Neural progenitor cell (in vitro differentiated cells): ENCODE data around the gene ACAP1. TPM values are rescaled to one million over a fixed set of nuclear protein-coding genes. Genes with fewer than 3 reads are reported as not detected.

Experiments used
- DNase-seq: peaks from one replicate; pipeline ENCODE4 v3.0.0-alpha.2; 2016; ENCODE audit warnings: low spot score
- H2AFZ ChIP-seq: fragments of 200-600 bp; sonication (generic); replicated peaks from 2 replicates; pipeline ENCODE4 v1.6.1; 2016; ENCODE audit warnings: antibody characterized with exemption
- H3F3A ChIP-seq: fragments of 200-600 bp; sonication (generic); 2 replicates; pipeline ENCODE4 v1.6.1; 2016; ENCODE audit warnings: antibody characterized with exemption, low read depth
- H3K27ac ChIP-seq: fragments of 200-600 bp; sonication (generic); 2 replicates; pipeline ENCODE4 v1.5.1; 2016; ENCODE audit warnings: mild to moderate bottlenecking
- H3K27me3 ChIP-seq: fragments of 200-600 bp; sonication (generic); 2 replicates; pipeline ENCODE4 v1.6.1; 2016; ENCODE audit warnings: mild to moderate bottlenecking, moderate library complexity
- H3K36me3 ChIP-seq: fragments of 200-600 bp; sonication (generic); 2 replicates; pipeline ENCODE4 v1.5.1; 2016
- H3K4me1 ChIP-seq: fragments of 200-600 bp; sonication (generic); 2 replicates; pipeline ENCODE4 v1.6.1; 2016; ENCODE audit warnings: mixed run types
- H3K4me2 ChIP-seq: fragments of 200-600 bp; sonication (generic); 2 replicates; pipeline ENCODE4 v1.6.1; 2016
- H3K4me3 ChIP-seq: fragments of 200-600 bp; sonication (generic); 2 replicates; pipeline ENCODE4 v1.5.1; 2016
- H3K79me2 ChIP-seq: fragments of 200-600 bp; sonication (generic); 2 replicates; pipeline ENCODE4 v1.6.1; 2016; ENCODE audit warnings: low read depth
- H3K9ac ChIP-seq: fragments of 200-600 bp; sonication (generic); 2 replicates; pipeline ENCODE4 v1.6.1; 2016
- H3K9me3 ChIP-seq: fragments of 200-600 bp; sonication (generic); 2 replicates; pipeline ENCODE4 v1.5.1; 2016; ENCODE audit warnings: low read depth
- H4K20me1 ChIP-seq: fragments of 200-600 bp; sonication (generic); 2 replicates; pipeline ENCODE4 v1.6.1; 2016; ENCODE audit warnings: low read depth
- H3K27ac Mint-ChIP-seq: 3 replicates; pipeline ENCODE4 v1.8.0; 2021; ENCODE audit warnings: mixed read lengths
- H3K27me3 Mint-ChIP-seq: 2 replicates; pipeline ENCODE4 v1.8.0; 2022; ENCODE audit warnings: low read depth, mild to moderate bottlenecking, inconsistent platforms, moderate library complexity, mixed read lengths; ENCODE audit not compliant: insufficient read depth
- H3K36me3 Mint-ChIP-seq: 3 replicates; pipeline ENCODE4 v1.8.0; 2021; ENCODE audit warnings: mixed read lengths
- H3K4me1 Mint-ChIP-seq: 3 replicates; pipeline ENCODE4 v1.8.0; 2021; ENCODE audit warnings: mixed read lengths
- H3K4me3 Mint-ChIP-seq: 3 replicates; pipeline ENCODE4 v1.8.0; 2021; ENCODE audit warnings: mild to moderate bottlenecking, moderate library complexity, mixed read lengths
- H3K9me3 Mint-ChIP-seq: 3 replicates; pipeline ENCODE4 v1.8.0; 2020; ENCODE audit warnings: mixed read lengths
- EZH2 ChIP-seq: fragments of 200-600 bp; sonication (generic); IDR thresholded peaks from 2 replicates; pipeline ENCODE4 v1.6.1; 2017; ENCODE audit warnings: antibody characterized with exemption, mild to moderate bottlenecking, moderate library complexity
- EZH2phosphoT487 ChIP-seq: fragments of 200-600 bp; sonication (generic); IDR thresholded peaks from 2 replicates; pipeline ENCODE4 v1.6.1; 2017; ENCODE audit warnings: antibody characterized with exemption
- total RNA-seq: library from RNA; depleted of rRNA; stranded (reverse); fragments of >200 nt; gene quantifications from 2 replicates; pipeline ENCODE4 v1.2.3, GENCODE V29; 2015; ENCODE audit warnings: low replicate concordance
- TF ChIP-seq, protein P1 (sequence below): fragments of 200-600 bp; sonication (generic); IDR thresholded peaks from 2 replicates; pipeline ENCODE4 v1.5.1; 2017; ENCODE audit warnings: antibody characterized with exemption, mild to moderate bottlenecking

ACAP1 gene
- total RNA-seq, 1 donor from 2014 or later = 0.65 TPM

DNA sequence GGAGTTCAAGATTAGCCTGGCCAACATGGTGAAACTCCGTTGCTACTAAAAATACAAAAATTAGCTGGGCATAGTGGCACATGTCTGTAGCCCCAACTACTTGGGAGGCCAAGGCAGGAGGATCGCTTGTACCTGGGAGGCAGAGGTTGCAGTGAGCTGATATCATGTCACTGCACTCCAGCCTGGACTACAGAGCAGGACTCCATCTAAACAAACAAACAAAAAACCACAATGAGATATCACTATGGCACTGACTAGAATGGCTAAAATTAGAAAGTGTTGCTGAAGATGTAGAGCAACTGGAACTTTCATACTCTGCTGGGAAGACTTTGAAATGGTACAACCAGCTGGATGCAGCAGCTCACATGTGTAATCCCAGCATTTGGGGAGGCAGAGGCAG lies 38.0 kb downstream of the ACAP1 start:
- H3K4me1 Mint-ChIP-seq = no peaks in the 10 kb centered on the region
- TF ChIP-seq, protein P1, sequence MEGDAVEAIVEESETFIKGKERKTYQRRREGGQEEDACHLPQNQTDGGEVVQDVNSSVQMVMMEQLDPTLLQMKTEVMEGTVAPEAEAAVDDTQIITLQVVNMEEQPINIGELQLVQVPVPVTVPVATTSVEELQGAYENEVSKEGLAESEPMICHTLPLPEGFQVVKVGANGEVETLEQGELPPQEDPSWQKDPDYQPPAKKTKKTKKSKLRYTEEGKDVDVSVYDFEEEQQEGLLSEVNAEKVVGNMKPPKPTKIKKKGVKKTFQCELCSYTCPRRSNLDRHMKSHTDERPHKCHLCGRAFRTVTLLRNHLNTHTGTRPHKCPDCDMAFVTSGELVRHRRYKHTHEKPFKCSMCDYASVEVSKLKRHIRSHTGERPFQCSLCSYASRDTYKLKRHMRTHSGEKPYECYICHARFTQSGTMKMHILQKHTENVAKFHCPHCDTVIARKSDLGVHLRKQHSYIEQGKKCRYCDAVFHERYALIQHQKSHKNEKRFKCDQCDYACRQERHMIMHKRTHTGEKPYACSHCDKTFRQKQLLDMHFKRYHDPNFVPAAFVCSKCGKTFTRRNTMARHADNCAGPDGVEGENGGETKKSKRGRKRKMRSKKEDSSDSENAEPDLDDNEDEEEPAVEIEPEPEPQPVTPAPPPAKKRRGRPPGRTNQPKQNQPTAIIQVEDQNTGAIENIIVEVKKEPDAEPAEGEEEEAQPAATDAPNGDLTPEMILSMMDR = no peak
- TF ChIP-seq EZH2 = no peak
- no peak for TF ChIP-seq EZH2phosphoT487
- DNase-seq = no peak
- peaks cover 6% of the 10 kb centered on the region for H3K9me3 Mint-ChIP-seq
- H3K4me1 ChIP-seq = no peaks in the 10 kb centered on the region
- H3K36me3 Mint-ChIP-seq = no peaks in the 10 kb centered on the region
- no peak overlapping the region for H3K9ac ChIP-seq
- H3K27me3 ChIP-seq = peaks cover 11% of the 10 kb centered on the region
- peaks cover 4% of the 10 kb centered on the region for H3K9me3 ChIP-seq
- no peaks in the 10 kb centered on the region for H4K20me1 ChIP-seq
- H3K79me2 ChIP-seq = no peaks in the 10 kb centered on the region
- no peak overlapping the region for H3K27ac Mint-ChIP-seq
- H2AFZ ChIP-seq = no peak overlapping the region
- peaks cover 11% of the 10 kb centered on the region for H3K27me3 Mint-ChIP-seq
- H3F3A ChIP-seq = no peaks in the 10 kb centered on the region
- H3K4me2 ChIP-seq = no peak overlapping the region
- H3K4me3 ChIP-seq = no peak overlapping the region
- no peak overlapping the region for H3K4me3 Mint-ChIP-seq
- no peaks in the 10 kb centered on the region for H3K36me3 ChIP-seq
- H3K27ac ChIP-seq = no peak overlapping the region

- no peak overlapping the region for H3K27ac Mint-ChIP-seq
- Histone ChIP-seq H3K4me2 (no peak overlapping the region), H3K9me3 (peaks cover 5% of the 10 kb centered on the region), H3K27me3 (peaks cover 51% of the 10 kb centered on the region), H3F3A (peaks cover 12% of the 10 kb centered on the region), H3K36me3 (no peaks in the 10 kb centered on the region), H3K4me1 (peaks cover 3% of the 10 kb centered on the region), H4K20me1 (peaks cover 5% of the 10 kb centered on the region), H3K4me3 (no peak overlapping the region), H3K27ac (no peak overlapping the region), H2AFZ (no peak overlapping the region), H3K79me2 (no peaks in the 10 kb centered on the region), H3K9ac (no peak overlapping the region)
- peaks cover 45% of the 10 kb centered on the region for H3K27me3 Mint-ChIP-seq
- no peak for DNase-seq
- H3K9me3 Mint-ChIP-seq = peaks cover 14% of the 10 kb centered on the region
- peaks cover 3% of the 10 kb centered on the region for H3K36me3 Mint-ChIP-seq
- no peak for TF ChIP-seq EZH2phosphoT487
- no peak overlapping the region for H3K4me3 Mint-ChIP-seq
- H3K4me1 Mint-ChIP-seq = peaks cover 7% of the 10 kb centered on the region
Observed at GRCh38 chr17:7379134-7379533, 42.8 kb downstream of the ACAP1 start.

GRCh38 chr17:7380321-7380720 lies 44.0 kb downstream of the ACAP1 start:
- H3K36me3 ChIP-seq = no peaks in the 10 kb centered on the region
- H4K20me1 ChIP-seq = peaks cover 5% of the 10 kb centered on the region
- H3K4me2 ChIP-seq = peak overlapping the region; percentile 92
- H3K36me3 Mint-ChIP-seq = peaks cover 3% of the 10 kb centered on the region
- H3K9ac ChIP-seq = no peak overlapping the region
- H3F3A ChIP-seq = peaks cover 18% of the 10 kb centered on the region
- no peaks in the 10 kb centered on the region for H3K79me2 ChIP-seq
- H3K9me3 ChIP-seq = peaks cover 5% of the 10 kb centered on the region
- peak overlapping the region; percentile 88 for H2AFZ ChIP-seq
- TF ChIP-seq EZH2 = no peak
- TF ChIP-seq, protein P1 = no peak
- TF ChIP-seq EZH2phosphoT487 = no peak
- H3K4me1 ChIP-seq = peaks cover 8% of the 10 kb centered on the region
- no peak overlapping the region for H3K27ac ChIP-seq
- peaks cover 14% of the 10 kb centered on the region for H3K9me3 Mint-ChIP-seq
- DNase-seq = no peak
- H3K4me1 Mint-ChIP-seq = peaks cover 11% of the 10 kb centered on the region
- H3K4me3 Mint-ChIP-seq = peak overlapping the region; percentile 71
- H3K27ac Mint-ChIP-seq = no peak overlapping the region
- peaks cover 57% of the 10 kb centered on the region for H3K27me3 ChIP-seq
- peaks cover 48% of the 10 kb centered on the region for H3K27me3 Mint-ChIP-seq
- H3K4me3 ChIP-seq = peak overlapping the region; percentile 61

DNA sequence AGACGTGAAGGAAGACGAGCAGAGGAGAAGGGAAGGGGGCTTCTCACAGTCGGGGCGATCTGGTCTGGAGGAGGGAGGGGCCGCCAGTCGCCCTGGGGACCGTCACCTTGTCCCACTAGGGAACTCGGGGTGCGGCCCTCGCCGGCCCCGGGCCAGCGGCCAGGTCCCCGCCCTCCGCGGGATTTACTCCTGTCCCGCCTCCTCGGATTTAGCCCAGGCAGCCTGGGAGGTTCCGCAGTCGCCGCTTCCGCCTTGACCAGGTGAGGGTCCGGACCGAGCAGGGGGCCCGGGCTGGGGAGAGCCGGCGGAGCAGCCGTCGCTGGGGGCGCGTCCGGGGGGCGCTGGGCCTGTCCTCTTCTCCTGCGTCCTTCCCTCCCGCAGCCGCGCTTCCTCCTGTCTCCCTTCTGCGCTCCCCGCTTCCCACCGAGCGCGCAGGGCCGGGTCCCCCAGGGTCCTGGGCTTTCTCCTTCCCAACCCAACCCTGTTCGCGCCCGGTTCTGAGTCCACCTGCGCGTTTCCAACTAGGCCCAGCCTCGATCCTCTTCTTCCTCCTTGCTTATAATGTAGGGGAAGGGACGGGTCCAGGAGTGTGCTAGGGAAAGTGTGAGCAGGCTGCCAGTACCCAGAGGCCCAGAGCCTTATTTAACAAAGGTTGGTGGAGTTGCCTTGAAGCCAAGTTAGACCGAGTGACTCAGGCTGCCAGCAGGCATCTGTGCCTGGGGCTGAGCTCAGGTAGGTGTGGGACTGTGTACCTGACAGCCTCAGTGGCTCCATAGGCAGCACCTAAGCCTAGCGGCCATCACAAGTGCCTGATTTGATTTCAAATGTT lies 44.7 kb downstream of the ACAP1 start, which contains the start of gene TNK1:
TSS of gene TNK1 (plus strand) at position 235 of the 829 bp plus-strand sequence. CDS start 1,838 bp downstream, outside the sequence.
- Histone ChIP-seq H3K4me1 (peaks cover 8% of the 10 kb centered on the region), H3K4me2 (peak within 1 kb of the TSS; percentile 92), H3K79me2 (no peaks in the 10 kb centered on the region), H3K4me3 (peak within 1 kb of the TSS; percentile 61), H3F3A (peaks cover 18% of the 10 kb centered on the region), H4K20me1 (peaks cover 5% of the 10 kb centered on the region), H2AFZ (peak within 1 kb of the TSS; percentile 88), H3K36me3 (no peaks in the 10 kb centered on the region), H3K27me3 (peaks cover 57% of the 10 kb centered on the region), H3K27ac (no peak within 1 kb of the TSS), H3K9me3 (peaks cover 5% of the 10 kb centered on the region), H3K9ac (peak within 1 kb of the TSS; percentile 23)
- Mint-ChIP-seq H3K27me3 (peaks cover 51% of the 10 kb centered on the region), H3K9me3 (peaks cover 14% of the 10 kb centered on the region), H3K27ac (no peak within 1 kb of the TSS), H3K4me3 (peak within 1 kb of the TSS; percentile 71), H3K4me1 (peaks cover 11% of the 10 kb centered on the region), H3K36me3 (peaks cover 3% of the 10 kb centered on the region)
- peak; percentile 49 for TF ChIP-seq EZH2
- TF ChIP-seq, protein P1 = no peak
- DNase-seq = peak; percentile 72
